BLaER1 treated with 17β-estradiol and CSF1 and Interleukin-3, amounts not matched to agents 10 nM and 100 nM (cell line): ENCODE data around the gene PLEKHA3.

Source experiments
- H3K27ac ChIP-seq, 11 experiments: shearing (Covaris generic); formaldehyde crosslinking; 2 replicates each; pipeline ENCODE4 v1.8.1; 2022
- H3K27me3 ChIP-seq, 11 experiments: shearing (Covaris generic); formaldehyde crosslinking; 2 replicates each; pipeline ENCODE4 v1.8.1; 2022
- H3K36me3 ChIP-seq, 11 experiments: shearing (Covaris generic); formaldehyde crosslinking; 2 replicates each; pipeline ENCODE4 v1.8.1; 2022
- H3K4me1 ChIP-seq, 10 experiments: shearing (Covaris generic); formaldehyde crosslinking; 2 replicates each; pipeline ENCODE4 v1.8.1; 2022
- H3K4me2 ChIP-seq, 11 experiments: shearing (Covaris generic); formaldehyde crosslinking; 2 replicates each; pipeline ENCODE4 v1.8.1; 2022
- H3K4me3 ChIP-seq, 10 experiments: shearing (Covaris generic); formaldehyde crosslinking; 2 replicates each; pipeline ENCODE4 v1.8.1; 2022
- H3K9ac ChIP-seq, 11 experiments: shearing (Covaris generic); formaldehyde crosslinking; 2 replicates each; pipeline ENCODE4 v1.8.1; 2022
- H3K9me3 ChIP-seq, 11 experiments: shearing (Covaris generic); formaldehyde crosslinking; replicated peaks in 1 of 11; 2 replicates each; pipeline ENCODE4 v1.8.1; 2022
- H4K20me1 ChIP-seq, 11 experiments: shearing (Covaris generic); formaldehyde crosslinking; 2 replicates each; pipeline ENCODE4 v1.8.1; 2022
- Cebpa-rat ChIP-seq, 11 experiments: shearing (Covaris generic); IDR thresholded peaks; 2 replicates each; pipeline ENCODE4 v1.8.1; 2022

The PLEKHA3 gene

DNA sequence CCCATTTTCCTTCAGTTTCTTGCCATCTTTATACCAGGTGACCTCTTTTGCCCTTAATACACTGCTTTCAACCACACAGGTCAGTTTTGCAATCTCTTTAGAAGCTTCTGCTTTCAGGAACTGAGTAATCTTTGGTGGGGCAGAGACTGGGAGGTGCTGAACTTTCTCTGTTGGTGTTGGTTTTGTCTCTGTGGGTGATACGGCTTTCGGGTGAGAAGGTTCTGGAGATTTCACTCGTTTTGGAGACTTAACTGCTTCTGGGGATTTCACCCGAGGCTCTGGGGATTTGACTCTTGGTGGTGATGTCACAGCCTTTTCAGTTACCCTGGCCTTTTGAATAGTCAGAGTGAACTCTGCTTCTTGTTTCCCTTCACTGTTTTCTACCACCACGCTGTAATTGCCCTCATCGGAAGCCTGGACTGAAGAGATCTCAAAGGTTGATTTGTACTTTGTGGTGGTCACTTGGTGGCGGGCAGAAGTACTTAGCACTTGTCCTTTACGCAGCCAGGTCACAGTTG, 50.4 kb downstream of the PLEKHA3 start:
- peak overlapping the region in 5 of 11 experiments; percentile 17 to 55 (median 44); a peak in 8 of 22 replicates for H3K4me2 ChIP-seq
- no peak overlapping the region for H3K4me3 ChIP-seq

DNA sequence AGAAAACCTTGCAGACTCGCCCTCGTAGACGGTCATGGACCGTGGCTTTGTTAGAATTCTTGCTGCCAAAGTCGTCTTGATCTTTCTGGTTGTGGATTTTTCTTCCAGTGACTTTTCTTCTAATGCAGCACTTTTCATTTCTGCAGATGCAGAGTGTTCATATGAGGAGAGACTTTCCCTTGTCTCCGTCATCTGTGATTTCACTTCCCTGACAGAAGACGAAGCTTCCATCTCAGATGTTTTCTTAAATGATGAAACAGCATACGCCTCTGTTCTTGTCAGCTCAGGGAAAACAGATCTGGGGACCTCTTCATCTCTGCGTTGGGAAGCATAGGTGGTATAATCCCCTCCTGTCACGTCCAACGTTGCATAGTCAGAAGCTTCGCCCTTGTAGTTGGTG, 50.9 kb downstream of the PLEKHA3 start:
- H3K9me3 ChIP-seq, result peaks cover 0 to 21% (median 7%) of the 10 kb centered on the region in 11 experiments; a peak in 10 of 22 replicates
- peaks cover 32 to 48% (median 42%) of the 10 kb centered on the region in 11 experiments for H3K36me3 ChIP-seq
- peak overlapping the region in 5 of 11 experiments; percentile 17 to 55 (median 44); a peak in 8 of 22 replicates for H3K4me2 ChIP-seq
- H3K27me3 ChIP-seq, result no peaks in the 10 kb centered on the region
- TF ChIP-seq Cebpa-rat (IDR thresholded peaks at IDR 0.05), result no peak
- H3K27ac ChIP-seq, result peak overlapping the region in 2 of 11 experiments; percentile 19 to 28; a peak in 4 of 22 replicates
- no peaks in the 10 kb centered on the region for H4K20me1 ChIP-seq
- H3K4me1 ChIP-seq, result peaks cover 0 to 25% (median 4%) of the 10 kb centered on the region in 10 experiments; a peak in 9 of 20 replicates
- H3K9ac ChIP-seq, result no peak overlapping the region
- no peak overlapping the region for H3K4me3 ChIP-seq

More for the DNA sequence above, 50.4 kb downstream of the PLEKHA3 start:
- Histone ChIP-seq H3K27me3 (no peaks in the 10 kb centered on the region), H3K27ac (peak overlapping the region in 3 of 11 experiments; percentile 19 to 28 (median 21); a peak in 4 of 22 replicates), H3K4me1 (peaks cover 0 to 25% (median 4%) of the 10 kb centered on the region in 10 experiments; a peak in 9 of 20 replicates), H3K36me3 (peaks cover 32 to 46% (median 42%) of the 10 kb centered on the region in 11 experiments), H3K9me3 (peaks cover 0 to 21% (median 7%) of the 10 kb centered on the region in 11 experiments; a peak in 10 of 22 replicates), H4K20me1 (no peaks in the 10 kb centered on the region), H3K9ac (no peak overlapping the region)
- TF ChIP-seq Cebpa-rat (IDR thresholded peaks at IDR 0.05), result no peak

DNA sequence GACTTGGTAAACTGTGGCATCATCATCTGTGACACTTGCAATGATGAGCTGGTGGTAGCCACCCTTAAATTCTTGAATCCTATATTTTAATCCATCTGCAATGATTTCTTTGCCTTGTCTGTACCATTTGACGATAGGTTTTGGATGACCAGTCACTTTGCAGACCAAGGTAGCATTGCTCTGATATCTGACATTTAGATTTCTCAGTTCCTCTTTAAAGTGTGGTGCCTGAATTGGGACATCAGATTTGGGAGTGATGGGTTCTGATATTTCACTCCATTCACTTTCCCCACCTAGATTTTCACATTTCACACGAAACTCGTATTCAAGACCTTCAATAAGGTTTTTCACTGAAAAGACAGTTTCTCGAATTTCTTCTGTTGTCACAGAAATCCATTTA, 55.8 kb downstream of the PLEKHA3 start:
- H4K20me1 ChIP-seq, result no peaks in the 10 kb centered on the region
- no peak for TF ChIP-seq Cebpa-rat (IDR thresholded peaks at IDR 0.05)
- H3K27ac ChIP-seq, result no peak overlapping the region
- peaks cover 43 to 77% (median 58%) of the 10 kb centered on the region in 11 experiments for H3K36me3 ChIP-seq
- no peak overlapping the region for H3K9ac ChIP-seq
- H3K9me3 ChIP-seq, result peaks cover 0 to 25% (median 8%) of the 10 kb centered on the region in 11 experiments; a peak in 12 of 22 replicates
- H3K4me1 ChIP-seq, result peaks cover 11 to 14% (median 11%) of the 10 kb centered on the region in 10 experiments; a peak in 18 of 20 replicates
- H3K4me2 ChIP-seq, result no peak overlapping the region
- no peak overlapping the region for H3K4me3 ChIP-seq
- no peaks in the 10 kb centered on the region; a peak in 1 of 22 replicates for H3K27me3 ChIP-seq

DNA sequence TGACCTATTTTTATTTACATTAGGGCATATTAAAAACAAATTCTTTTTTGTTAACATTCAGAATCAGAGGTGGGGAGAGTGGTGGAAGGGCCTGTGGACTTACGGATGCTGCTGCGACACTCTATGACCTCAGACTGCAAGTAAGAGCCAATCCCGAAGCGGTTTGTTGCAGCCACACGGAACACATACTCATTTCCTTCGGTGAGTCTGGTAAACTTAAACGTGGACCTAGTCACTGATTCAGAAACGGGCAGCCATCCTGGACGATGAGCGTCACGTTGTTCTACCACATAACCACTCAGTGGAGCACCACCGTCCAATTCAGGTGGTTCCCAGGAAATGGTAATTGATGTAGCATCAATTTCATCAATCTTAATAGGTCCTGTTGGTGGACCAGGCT, 61.9 kb downstream of the PLEKHA3 start:
- Histone ChIP-seq H3K9me3 (peaks cover 0 to 13% (median 2%) of the 10 kb centered on the region in 11 experiments; a peak in 5 of 22 replicates), H3K9ac (no peak overlapping the region), H3K27ac (no peak overlapping the region), H4K20me1 (peaks cover 0 to 8% (median 0%) of the 10 kb centered on the region in 11 experiments; a peak in 2 of 22 replicates), H3K4me3 (no peak overlapping the region), H3K36me3 (peaks cover 8 to 40% (median 18%) of the 10 kb centered on the region in 11 experiments; a peak in 14 of 22 replicates), H3K27me3 (peaks cover 0 to 3% (median 0%) of the 10 kb centered on the region in 11 experiments; a peak in 1 of 22 replicates), H3K4me1 (peaks cover 5 to 35% (median 31%) of the 10 kb centered on the region in 10 experiments; a peak in 18 of 20 replicates), H3K4me2 (peak overlapping the region; percentile 6 to 78 (median 50); a peak in 17 of 22 replicates)
- TF ChIP-seq Cebpa-rat (IDR thresholded peaks at IDR 0.05), result no peak

DNA sequence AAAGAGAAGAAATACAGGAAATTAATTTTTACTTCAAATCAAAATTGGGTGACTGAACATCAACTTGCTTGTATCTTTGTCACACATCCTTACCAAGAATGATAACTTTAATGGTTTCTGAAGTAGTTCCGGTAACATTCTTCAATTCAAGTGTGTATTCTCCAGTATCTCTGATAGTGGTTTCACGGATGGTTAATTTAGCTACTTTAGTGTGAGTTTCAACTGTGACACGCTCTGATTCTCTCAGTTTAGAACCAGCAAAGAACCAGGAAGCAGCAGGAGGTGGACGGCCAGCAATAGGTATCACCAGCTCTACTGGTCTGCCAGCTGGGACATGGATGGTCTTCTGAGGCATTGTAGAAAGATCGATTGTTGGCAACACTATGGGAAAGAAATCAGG, 62.3 kb downstream of the PLEKHA3 start:
- Histone ChIP-seq H4K20me1 (peaks cover 0 to 8% (median 0%) of the 10 kb centered on the region in 11 experiments; a peak in 2 of 22 replicates), H3K36me3 (peaks cover 8 to 36% (median 14%) of the 10 kb centered on the region in 11 experiments; a peak in 14 of 22 replicates)

DNA sequence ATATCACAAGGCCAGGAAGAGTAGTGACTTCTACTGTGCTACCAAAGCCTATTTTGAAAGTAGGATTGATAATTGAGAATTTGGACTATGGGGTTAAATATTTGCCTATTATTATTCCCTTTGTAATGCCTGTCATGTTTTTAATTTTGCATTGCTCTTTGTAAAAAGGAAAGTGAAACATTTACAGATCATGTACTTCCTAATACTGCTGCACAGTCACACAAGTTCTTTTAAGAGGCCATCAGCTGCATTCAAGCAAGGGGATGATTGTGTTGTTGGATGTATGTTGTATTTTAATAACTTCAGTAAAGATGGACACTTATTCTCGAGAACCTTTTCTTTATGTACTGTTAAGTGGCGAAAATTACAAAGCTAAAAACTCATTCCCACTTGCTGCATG, 70.1 kb downstream of the PLEKHA3 start:
- no peaks in the 10 kb centered on the region for H4K20me1 ChIP-seq
- peaks cover 0 to 19% (median 6%) of the 10 kb centered on the region in 11 experiments; a peak in 9 of 22 replicates for H3K36me3 ChIP-seq
- H3K4me1 ChIP-seq, result 0 out of 20 replicates have a peak, but pooled peaks cover 0 to 6% (median 0%) of the 10 kb centered on the region in 10 experiments
- no peak overlapping the region for H3K9ac ChIP-seq
- no peak overlapping the region for H3K4me2 ChIP-seq
- no peak overlapping the region for H3K27ac ChIP-seq
- TF ChIP-seq Cebpa-rat (IDR thresholded peaks at IDR 0.05), result no peak
- H3K27me3 ChIP-seq, result no peaks in the 10 kb centered on the region
- no peak overlapping the region for H3K4me3 ChIP-seq
- peaks cover 6 to 27% (median 14%) of the 10 kb centered on the region in 11 experiments; a peak in 20 of 22 replicates for H3K9me3 ChIP-seq

More for the DNA sequence above, 62.3 kb downstream of the PLEKHA3 start:
- no peak overlapping the region for H3K9ac ChIP-seq
- peaks cover 0 to 3% (median 0%) of the 10 kb centered on the region in 11 experiments; a peak in 1 of 22 replicates for H3K27me3 ChIP-seq
- no peak overlapping the region for H3K27ac ChIP-seq
- H3K9me3 ChIP-seq, result peaks cover 0 to 16% (median 4%) of the 10 kb centered on the region in 11 experiments; a peak in 13 of 22 replicates
- peak overlapping the region; percentile 6 to 78 (median 50); a peak in 17 of 22 replicates for H3K4me2 ChIP-seq
- peaks cover 5 to 35% (median 31%) of the 10 kb centered on the region in 10 experiments; a peak in 18 of 20 replicates for H3K4me1 ChIP-seq
- TF ChIP-seq Cebpa-rat (IDR thresholded peaks at IDR 0.05), result no peak
- no peak overlapping the region for H3K4me3 ChIP-seq

DNA sequence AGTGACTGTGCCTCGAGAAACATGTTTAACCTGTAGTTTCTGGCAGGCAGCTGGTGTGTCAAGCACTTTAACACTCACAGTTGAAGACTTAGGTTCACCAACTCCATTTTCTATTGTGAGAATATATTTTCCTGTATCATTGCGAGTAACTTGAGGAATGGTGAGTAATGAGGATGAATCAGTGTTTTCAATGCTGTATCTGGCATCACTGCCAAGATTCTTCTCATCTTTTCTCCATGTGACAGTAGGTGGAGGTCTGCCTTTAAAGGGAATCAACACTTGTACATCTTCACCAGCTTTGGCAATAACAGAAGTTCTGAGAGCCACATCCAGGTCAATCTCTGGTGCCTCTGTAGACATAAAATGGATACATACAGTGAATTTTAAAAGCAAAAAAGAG, 72.8 kb downstream of the PLEKHA3 start:
- Histone ChIP-seq H3K27ac (no peak overlapping the region), H4K20me1 (no peaks in the 10 kb centered on the region), H3K4me2 (no peak overlapping the region), H3K9me3 (peaks cover 2 to 12% (median 7%) of the 10 kb centered on the region in 11 experiments; a peak in 19 of 22 replicates), H3K36me3 (peaks cover 0 to 9% (median 4%) of the 10 kb centered on the region in 11 experiments; a peak in 5 of 22 replicates), H3K4me3 (no peak overlapping the region), H3K9ac (no peak overlapping the region), H3K4me1 (0 out of 20 replicates have a peak, but pooled peaks cover 0 to 6% (median 0%) of the 10 kb centered on the region in 10 experiments), H3K27me3 (no peaks in the 10 kb centered on the region)
- TF ChIP-seq Cebpa-rat (IDR thresholded peaks at IDR 0.05), result no peak
